Heart left ventricle (tissue), 16 donors: ENCODE data around the gene THSD4. TPM values are rescaled to one million over a fixed set of nuclear protein-coding genes. Genes with fewer than 3 reads are reported as not detected.

Experiments
- ATAC-seq, 4 donors: fragments of 200-7000 bp; cut with Tn5 transposase; one replicate each; pipeline ENCODE4 v1.9.1; 2020 to 2022; ENCODE audit warnings: moderate library complexity in 4 of 4, mild to moderate bottlenecking in 3 of 4, moderate number of reproducible peaks in 1 of 4
- DNase-seq, 5 donors: peaks; one replicate each; pipeline ENCODE4 v3.0.0-alpha.2; 2020
- H3K27ac ChIP-seq, 12 donors: fragments of 200-600 bp; sonication (generic) in 4 of 12; one replicate each; pipeline versions ENCODE4 v1.5.0 to v1.8.0; 2016 to 2022; ENCODE audit warnings: mild to moderate bottlenecking in 2 of 12
- H3K27me3 ChIP-seq, 9 donors: fragments of 200-600 bp; sonication (generic) in 2 of 9; one replicate each; pipeline versions ENCODE4 v1.5.1 to v1.8.0; 2016 to 2022; ENCODE audit warnings: mild to moderate bottlenecking in 3 of 9
- H3K36me3 ChIP-seq, 9 donors: fragments of 200-600 bp; sonication (generic) in 2 of 9; one replicate each; pipeline versions ENCODE4 v1.5.0 to v1.8.0; 2018 to 2022; ENCODE audit warnings: mild to moderate bottlenecking in 2 of 9
- H3K4me1 ChIP-seq, 12 donors: fragments of 200-600 bp; sonication (generic) in 4 of 12; one replicate each; pipeline versions ENCODE4 v1.5.0 to v1.8.0; 2016 to 2022; ENCODE audit warnings: mild to moderate bottlenecking in 3 of 12
- H3K4me3 ChIP-seq, 12 donors: fragments of 200-600 bp; sonication (generic) in 4 of 12; one replicate each; pipeline versions ENCODE4 v1.5.0 to v1.8.0; 2017 to 2022; ENCODE audit warnings: mild to moderate bottlenecking in 9 of 12, moderate library complexity in 4 of 12
- H3K9me3 ChIP-seq, 12 donors: fragments of 200-600 bp; sonication (generic) in 4 of 12; one replicate each; pipeline versions ENCODE4 v1.5.0 to v1.8.0; 2016 to 2022; ENCODE audit warnings: mild to moderate bottlenecking in 1 of 12
- CTCF ChIP-seq, 12 donors: fragments of 200-600 bp; sonication (generic) in 4 of 12; IDR thresholded peaks; one replicate each; pipeline versions ENCODE4 v1.5.0 to v1.8.0; 2018 to 2022; ENCODE audit warnings: antibody characterized with exemption in 12 of 12, mild to moderate bottlenecking in 5 of 12
- POLR2A ChIP-seq, 2 donors: fragments of 450-650 bp; IDR thresholded peaks; one replicate each; pipeline ENCODE4 v1.6.1; 2017; ENCODE audit warnings: antibody characterized with exemption in 2 of 2, mild to moderate bottlenecking in 2 of 2, moderate library complexity in 2 of 2
- WGBS, 4 donors: extraction: QIAGEN DNeasy Blood & Tissue Kit in 2 of 4; methylation state at CpG; one replicate each; pipeline versions ENCODE4 v1.1.5 to v1.1.7; 2013 to 2018; 5-methylcytosine and 5-hydroxymethylcytosine counted together
- intact Hi-C, 10 donors: fragments of 100-400 bp; cut with DNase I; formaldehyde crosslinking; loops; one replicate each; pipeline versions ENCODE4 v1.11.1 to v1.14.2; 2022
- polyA plus RNA-seq, 2 donors: library from polyadenylated mRNA; stranded (reverse); fragments of 200-250 nt; gene quantifications; one replicate each; pipeline ENCODE4 v1.2.3, GENCODE V29; 2013
- total RNA-seq, 9 donors: library from RNA; depleted of rRNA in 2 of 9; stranded (reverse); fragments of >200 nt in 2 of 9; fragmentation: NEBNext Ultra II Directional in 3 of 9; extraction: Animal tissue kit (Norgen Biotek cat#: 25700) in 3 of 9; gene quantifications; one replicate each; pipeline versions ENCODE4 v1.1.0 to v1.2.4, GENCODE V29; 2016 to 2023
- donor health status: ischemic (EF 13 %, LVEDD 7.1; RV severe dilation, severe dysfunction).
- donor health status: healthy with polysubstance abuse.
- donor health status: DM: no; HTN: yes; CAD: no.
- donor health status: DM: no; HTN: no; CAD: no.
- donor health status: ischemic (EF 25% LVEDD 6.9; RV normal size, moderate dysfunction).
- donor health status: ischemic (EF 25% LVEDD 5.7; RV mildly dilated, moderate dysfunction).
- donor health status: healthy.
- donor health status: DM: yes; HTN: yes; CAD: no.
- donor health status: ischemic (EF 35%, LVEDD 5.7; RV mildly dilated, moderate dysfunction).
- donor health status: nonischemic (EF 11% LVEDD 7.7; RV severe dilation, severe dysfunction).
- donor health status: DM: yes; HTN: yes; CAD: no.
- donor health status: PGD.
- donor health status: ischemic (EF 29% LVEDD 5.4; RV normal size, mild dysfunction).
- donor health status: nonischemic (EF 23%, LVEDD 6.1; RV moderate dilation, normal function).

The THSD4 gene
- total and polyA plus RNA-seq, 11 donors, result 32.6 to 206 (median 93.2) TPM

GRCh38 chr15:71512682-71513006, 397.4 kb downstream of the THSD4 start:
- Histone ChIP-seq H3K9me3 (no peaks in the 10 kb centered on the region), H3K27me3 (no peaks in the 10 kb centered on the region), H3K27ac (no peak overlapping the region), H3K4me1 (peaks cover 0 to 24% (median 0%) of the 10 kb centered on the region in 12 donors), H3K4me3 (no peak overlapping the region), H3K36me3 (no peaks in the 10 kb centered on the region)
- TF ChIP-seq CTCF (IDR thresholded peaks at IDR 0.05) (no peak), POLR2A (IDR thresholded peaks at IDR 0.05) (no peak)
- 69 to 85% (median 76%) methylated on average over 3 of the region's 3 CpGs for WGBS, 4 donors
- intact Hi-C loops, result no loop called here
- DNase-seq, result no peak
- no peak for ATAC-seq

GRCh38 chr15:71515375-71516186, 400.3 kb downstream of the THSD4 start:
- H3K4me3 ChIP-seq, result no peak overlapping the region
- H3K4me1 ChIP-seq, result peaks cover 0 to 33% (median 5%) of the 10 kb centered on the region in 12 donors
- TF ChIP-seq POLR2A (IDR thresholded peaks at IDR 0.05) (no peak), CTCF (IDR thresholded peaks at IDR 0.05) (no peak)
- peak overlapping the region in 4 of 12 donors; percentile 2 to 28 (median 12) for H3K27ac ChIP-seq
- no peaks in the 10 kb centered on the region for H3K36me3 ChIP-seq
- DNase-seq (no peak), ATAC-seq (peak in 2 of 4 donors; percentile 27 to 44)
- no peaks in the 10 kb centered on the region for H3K27me3 ChIP-seq
- 66 to 72% (median 68%) methylated on average over 10 of the region's 10 CpGs for WGBS, 4 donors
- H3K9me3 ChIP-seq, result no peaks in the 10 kb centered on the region
- intact Hi-C loops, result no loop called here

GRCh38 chr15:71517751-71518150, 402.5 kb downstream of the THSD4 start:
- no peak for TF ChIP-seq POLR2A (IDR thresholded peaks at IDR 0.05)
- no peak for TF ChIP-seq CTCF (IDR thresholded peaks at IDR 0.05)
- no peak for ATAC-seq
- intact Hi-C loops, result no loop called here
- Histone ChIP-seq H3K9me3 (no peaks in the 10 kb centered on the region), H3K27me3 (no peaks in the 10 kb centered on the region), H3K36me3 (no peaks in the 10 kb centered on the region), H3K4me3 (no peak overlapping the region), H3K4me1 (peaks cover 0 to 22% (median 3%) of the 10 kb centered on the region in 12 donors), H3K27ac (no peak overlapping the region)
- DNase-seq, result no peak

- no peak for DNase-seq
- Histone ChIP-seq H3K36me3 (no peaks in the 10 kb centered on the region), H3K9me3 (no peaks in the 10 kb centered on the region), H3K4me3 (no peak overlapping the region), H3K27me3 (no peaks in the 10 kb centered on the region), H3K4me1 (peaks cover 0 to 22% (median 3%) of the 10 kb centered on the region in 12 donors), H3K27ac (no peak overlapping the region)
- TF ChIP-seq POLR2A (IDR thresholded peaks at IDR 0.05), result no peak
- no peak for TF ChIP-seq CTCF (IDR thresholded peaks at IDR 0.05)
- ATAC-seq, result no peak
- intact Hi-C loops, result no loop called here
- 84 to 98% (median 90%) methylated on average over 2 of the region's 2 CpGs for WGBS, 4 donors
Measured at GRCh38 chr15:71518661-71519060, 403.4 kb downstream of the THSD4 start.
